ENCODE results near the gene FAM229A.
"Not testable (repeated sequence)": the region's sequence is repeated elsewhere in the genome, so short reads cannot be mapped to it uniquely, and the experiment has no call there.

FAM229A gene

GRCh38 chr1:32376199-32376598 is 13.9 kb upstream of the FAM229A start:
- no peak for DNase-seq

- DNase-seq, result no peak
Measured at GRCh38 chr1:32373996-32374592, 11.8 kb upstream of the FAM229A start.

- no peak for DNase-seq
Measured at GRCh38 chr1:32372149-32372756, 10.0 kb upstream of the FAM229A start.

- no peak for DNase-seq
Measured at GRCh38 chr1:32367912-32368635, 5.8 kb upstream of the FAM229A start.

GRCh38 chr1:32365445-32365844 is 3.2 kb upstream of the FAM229A start:
- no peak for DNase-seq

GRCh38 chr1:32364836-32365235 is 2.6 kb upstream of the FAM229A start:
- no peak for DNase-seq

- no peak for DNase-seq
Measured at GRCh38 chr1:32363713-32364112, 1.4 kb upstream of the FAM229A start.

- DNase-seq, result no peak
Measured at GRCh38 chr1:32361674-32362473, 411 bp downstream of the FAM229A start.

- DNase-seq, result no peak
Measured at GRCh38 chr1:32361308-32361673, 994 bp downstream of the FAM229A start.

GRCh38 chr1:32358435-32358834 is 3.9 kb downstream of the FAM229A start:
- no peak for DNase-seq

GRCh38 chr1:32357614-32358013 is 4.7 kb downstream of the FAM229A start:
- DNase-seq, result no peak

- DNase-seq, result no peak
Measured at GRCh38 chr1:32356478-32356877, 5.8 kb downstream of the FAM229A start.

- DNase-seq, result not testable (repeated sequence)
Measured at GRCh38 chr1:32355778-32356177, 6.5 kb downstream of the FAM229A start.

GRCh38 chr1:32353886-32354570 is 8.3 kb downstream of the FAM229A start:
- no peak for DNase-seq

- no peak for DNase-seq
Measured at GRCh38 chr1:32353431-32353830, 8.9 kb downstream of the FAM229A start.

- DNase-seq, result no peak
Measured at GRCh38 chr1:32352831-32353383, 9.4 kb downstream of the FAM229A start.

- no peak for DNase-seq
Measured at GRCh38 chr1:32352239-32352745, 10.0 kb downstream of the FAM229A start.

GRCh38 chr1:32351399-32352238 is 10.7 kb downstream of the FAM229A start:
- DNase-seq, result peak; percentile 87

GRCh38 chr1:32350785-32351398 is 11.4 kb downstream of the FAM229A start:
- no peak for DNase-seq

GRCh38 chr1:32349211-32349708 is 13.0 kb downstream of the FAM229A start:
- no peak for DNase-seq

Data from NCI-H2081 treated with DMSO at 0.1 percent for 48 hours (cell line).